Measurements from ENCODE around the gene MGME1. TPM values are rescaled to one million over a fixed set of nuclear protein-coding genes. Genes with fewer than 3 reads are reported as not detected.

Gene MGME1
- total RNA-seq, 1 experiment from 2014 or later = 42.8 TPM

- BruUV-seq (replicated peaks) = no TSS peak
- Histone ChIP-seq H3K79me2 (ENCODE audit: low read depth) (peaks cover 51% of the 10 kb centered on the region), H3F3A (ENCODE audit: insufficient read depth, low read depth) (no peaks in the 10 kb centered on the region), H3K4me2 (no peak overlapping the region), H3K27me3 (ENCODE audit: insufficient read depth, low read depth) (no peaks in the 10 kb centered on the region), H2AFZ (no peak overlapping the region), H3K27ac (no peak overlapping the region), H3K36me3 (ENCODE audit: low read depth) (peaks cover 16% of the 10 kb centered on the region), H3K9me2 (ENCODE audit: insufficient read depth) (no peaks in the 10 kb centered on the region), H4K20me1 (ENCODE audit: insufficient read depth) (no peaks in the 10 kb centered on the region; the same call in 1 of the 2 replicates), H3K9me3 (ENCODE audit: insufficient read depth, low read depth) (no peaks in the 10 kb centered on the region), H3K4me3 (no peak overlapping the region), H3K4me1 (replicated peaks; ENCODE audit: insufficient read depth) (peaks cover 25% of the 10 kb centered on the region)
- no peak for TF ChIP-seq EZH2 (IDR thresholded peaks at IDR 0.05; ENCODE audit: low read depth)
- TF ChIP-seq, protein P1, sequence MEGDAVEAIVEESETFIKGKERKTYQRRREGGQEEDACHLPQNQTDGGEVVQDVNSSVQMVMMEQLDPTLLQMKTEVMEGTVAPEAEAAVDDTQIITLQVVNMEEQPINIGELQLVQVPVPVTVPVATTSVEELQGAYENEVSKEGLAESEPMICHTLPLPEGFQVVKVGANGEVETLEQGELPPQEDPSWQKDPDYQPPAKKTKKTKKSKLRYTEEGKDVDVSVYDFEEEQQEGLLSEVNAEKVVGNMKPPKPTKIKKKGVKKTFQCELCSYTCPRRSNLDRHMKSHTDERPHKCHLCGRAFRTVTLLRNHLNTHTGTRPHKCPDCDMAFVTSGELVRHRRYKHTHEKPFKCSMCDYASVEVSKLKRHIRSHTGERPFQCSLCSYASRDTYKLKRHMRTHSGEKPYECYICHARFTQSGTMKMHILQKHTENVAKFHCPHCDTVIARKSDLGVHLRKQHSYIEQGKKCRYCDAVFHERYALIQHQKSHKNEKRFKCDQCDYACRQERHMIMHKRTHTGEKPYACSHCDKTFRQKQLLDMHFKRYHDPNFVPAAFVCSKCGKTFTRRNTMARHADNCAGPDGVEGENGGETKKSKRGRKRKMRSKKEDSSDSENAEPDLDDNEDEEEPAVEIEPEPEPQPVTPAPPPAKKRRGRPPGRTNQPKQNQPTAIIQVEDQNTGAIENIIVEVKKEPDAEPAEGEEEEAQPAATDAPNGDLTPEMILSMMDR (conservative IDR thresholded peaks at IDR 0.05) = no peak
- DNase-seq = no peak
- intact Hi-C loops (cut with micrococcal nuclease; ENCODE audit: unreplicated experiment) = no loop called here
- POLR2A ChIA-PET (ENCODE audit: unreplicated experiment) = no interaction called here
- CTCF ChIA-PET = interaction anchor here (0.6 to 0.7 kb wide), 2 partner anchors 15 to 247 kb away, joined by 3 to 12 read pairs; no protein-coding TSS in a partner anchor
Observed at GRCh38 chr20:17976305-17976704, 7.5 kb downstream of the MGME1 start.

DNA sequence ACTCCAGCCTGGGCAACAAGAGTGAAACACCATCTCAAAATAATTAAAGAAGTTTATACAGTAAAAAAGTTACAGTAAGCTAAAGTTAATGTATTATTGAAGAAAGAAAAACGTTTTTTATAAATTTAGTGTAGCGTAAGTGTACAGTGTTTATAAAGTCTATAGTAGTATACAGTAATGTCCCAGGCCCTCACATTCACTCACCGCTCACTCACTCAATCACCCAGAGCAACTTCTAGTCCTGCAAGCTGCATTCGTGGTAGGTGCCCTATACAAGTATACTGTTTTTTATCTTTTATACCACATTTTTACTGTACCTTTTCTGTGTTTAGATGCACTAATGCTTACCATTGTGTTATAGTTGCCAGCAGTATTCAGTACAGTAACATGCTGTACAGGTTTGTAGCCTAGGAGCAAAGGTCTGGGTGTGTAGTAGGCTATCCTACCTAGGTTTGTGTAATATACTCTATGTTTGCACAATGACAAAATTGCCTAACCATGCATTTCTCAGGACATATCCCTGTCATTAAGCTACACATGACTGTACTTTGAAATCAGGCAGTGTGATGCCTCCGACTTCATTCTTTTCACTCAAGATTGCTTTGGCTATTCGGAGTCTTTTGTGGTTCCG is 16.7 kb downstream of the MGME1 start:
- no peak for TF ChIP-seq EZH2 (IDR thresholded peaks at IDR 0.05; ENCODE audit: low read depth)
- TF ChIP-seq, protein P1 (conservative IDR thresholded peaks at IDR 0.05) = no peak
- Histone ChIP-seq H3K4me1 (replicated peaks; ENCODE audit: insufficient read depth) (no peaks in the 10 kb centered on the region), H3K79me2 (ENCODE audit: low read depth) (0 out of 2 replicates have a peak, but pooled peaks cover 11% of the 10 kb centered on the region), H3K27me3 (ENCODE audit: insufficient read depth, low read depth) (no peaks in the 10 kb centered on the region), H3K9me2 (ENCODE audit: insufficient read depth) (no peaks in the 10 kb centered on the region), H3K4me3 (no peak overlapping the region), H3K4me2 (no peak overlapping the region), H2AFZ (no peak overlapping the region), H3F3A (ENCODE audit: insufficient read depth, low read depth) (peaks cover 4% of the 10 kb centered on the region; the same call in 1 of the 2 replicates), H3K27ac (no peak overlapping the region), H3K9me3 (ENCODE audit: insufficient read depth, low read depth) (no peaks in the 10 kb centered on the region), H3K36me3 (ENCODE audit: low read depth) (peaks cover 8% of the 10 kb centered on the region; the same call in 1 of the 2 replicates), H4K20me1 (ENCODE audit: insufficient read depth) (no peaks in the 10 kb centered on the region)
- POLR2A ChIA-PET (ENCODE audit: unreplicated experiment) = interaction anchor here (0.6 kb wide), 1 partner anchor 27 kb away, joined by 3 read pairs; no protein-coding TSS in a partner anchor
- no TSS peak for BruUV-seq (replicated peaks)
- no peak for DNase-seq
- intact Hi-C loops (cut with micrococcal nuclease; ENCODE audit: unreplicated experiment) = no loop called here
- CTCF ChIA-PET = interaction anchor here (0.7 kb wide), 1 partner anchor 582 kb away, joined by 5 read pairs; no protein-coding TSS in a partner anchor

DNA sequence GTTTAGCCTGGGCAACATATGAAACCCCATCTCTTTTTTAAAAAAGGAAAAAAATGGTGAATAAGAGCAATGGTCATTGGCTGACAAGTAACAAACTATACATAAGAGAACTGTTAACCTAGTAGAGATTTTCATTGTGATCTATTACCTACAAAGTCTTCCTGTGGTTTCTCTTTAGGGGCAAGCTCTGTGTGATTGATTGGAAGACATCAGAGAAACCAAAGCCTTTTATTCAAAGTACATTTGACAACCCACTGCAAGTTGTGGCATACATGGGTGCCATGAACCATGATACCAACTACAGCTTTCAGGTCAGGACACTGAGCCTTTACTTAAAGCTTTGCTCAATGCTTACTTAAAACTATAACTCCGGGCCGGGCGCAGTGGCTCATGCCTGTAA is 19.2 kb downstream of the MGME1 start:
- TF ChIP-seq EZH2 (IDR thresholded peaks at IDR 0.05; ENCODE audit: low read depth) = no peak
- TF ChIP-seq, protein P1 (conservative IDR thresholded peaks at IDR 0.05) = no peak

More for the DNA sequence above, 19.2 kb downstream of the MGME1 start:
- DNase-seq = no peak
- ChIA-PET POLR2A (ENCODE audit: unreplicated experiment) (no interaction called here), CTCF (no interaction called here)
- no TSS peak for BruUV-seq (replicated peaks)
- Histone ChIP-seq H3K4me2 (no peak overlapping the region), H3K9me3 (ENCODE audit: insufficient read depth, low read depth) (no peaks in the 10 kb centered on the region), H3K36me3 (ENCODE audit: low read depth) (peaks cover 10% of the 10 kb centered on the region; the same call in 1 of the 2 replicates), H3K9me2 (ENCODE audit: insufficient read depth) (no peaks in the 10 kb centered on the region), H4K20me1 (ENCODE audit: insufficient read depth) (no peaks in the 10 kb centered on the region), H3K27ac (no peak overlapping the region), H3F3A (ENCODE audit: insufficient read depth, low read depth) (peaks cover 6% of the 10 kb centered on the region; the same call in 1 of the 2 replicates), H3K4me3 (no peak overlapping the region), H3K4me1 (replicated peaks; ENCODE audit: insufficient read depth) (no peaks in the 10 kb centered on the region; the same call in 1 of the 2 replicates), H2AFZ (no peak overlapping the region), H3K27me3 (ENCODE audit: insufficient read depth, low read depth) (no peaks in the 10 kb centered on the region), H3K79me2 (ENCODE audit: low read depth) (0 out of 2 replicates have a peak, but pooled peaks cover 11% of the 10 kb centered on the region)
- intact Hi-C loops (cut with micrococcal nuclease; ENCODE audit: unreplicated experiment) = no loop called here
